Measurements from ENCODE around the gene SPEN. TPM values are rescaled to one million over a fixed set of nuclear protein-coding genes. Genes with fewer than 3 reads are reported as not detected.

Gene SPEN
- total and polyA plus RNA-seq, 7 experiments from 2014 or later: 10.1 to 92.1 (median 77.9) TPM

- H3K4me3 ChIP-seq (ENCODE audit: low read length): no peak overlapping the region
- H3K36me3 Mint-ChIP-seq: peaks cover 0 to 50% (median 19%) of the 10 kb centered on the region in 5 donors
- peaks cover 0 to 2% (median 0%) of the 10 kb centered on the region in 11 donors for H3K9me3 Mint-ChIP-seq
- intact Hi-C loops (cut with micrococcal nuclease): no loop called here
- no peaks in the 10 kb centered on the region for H3K4me1 ChIP-seq (ENCODE audit: control insufficient read depth in 2 of 2, insufficient read depth in 2 of 2, low read length in 2 of 2)
- no peak for DNase-seq
- peaks cover 0 to 97% (median 27%) of the 10 kb centered on the region in 3 experiments for H3K36me3 ChIP-seq (ENCODE audit: control insufficient read depth in 2 of 3, insufficient read depth in 3 of 3, low read length in 3 of 3)
- H3K27me3 ChIP-seq (ENCODE audit: control insufficient read depth in 2 of 2, insufficient read depth in 2 of 2, low read length in 2 of 2): no peaks in the 10 kb centered on the region
- CTCF ChIA-PET: no interaction called here
- no peak overlapping the region for H3K27ac ChIP-seq (ENCODE audit: low read depth, low read length)
- H3K27ac Mint-ChIP-seq: peak overlapping the region in 2 of 9 donors; percentile 9 to 46
- H3K9me3 ChIP-seq (ENCODE audit: control insufficient read depth in 2 of 3, low read length in 3 of 3): no peaks in the 10 kb centered on the region
- H3K4me1 Mint-ChIP-seq: peaks cover 0 to 10% (median 0%) of the 10 kb centered on the region in 7 donors
- H3K4me3 Mint-ChIP-seq: no peak overlapping the region
- POLR2A ChIA-PET: interaction anchor here (1.1 kb wide), 1 partner anchor 13 kb away, joined by 3 read pairs; no protein-coding TSS in a partner anchor
- no peak for ATAC-seq
- no peaks in the 10 kb centered on the region for H3K27me3 Mint-ChIP-seq
These were observed 91.2 kb downstream of the SPEN start for GRCh38 chr1:15938628-15939161.

GRCh38 chr1:15939181-15940109 is 91.9 kb downstream of the SPEN start:
- intact Hi-C loops (cut with micrococcal nuclease): no loop called here
- ATAC-seq (no peak), DNase-seq (peak in 1 of 9 donors; percentile 8)
- no peak overlapping the region for H3K27ac ChIP-seq (ENCODE audit: low read depth, low read length)
- H3K4me1 Mint-ChIP-seq: peaks cover 0 to 10% (median 0%) of the 10 kb centered on the region in 7 donors
- no peaks in the 10 kb centered on the region for H3K27me3 Mint-ChIP-seq
- H3K4me3 Mint-ChIP-seq: no peak overlapping the region
- no peak overlapping the region for H3K4me3 ChIP-seq (ENCODE audit: low read length)
- H3K4me1 ChIP-seq (ENCODE audit: control insufficient read depth in 2 of 2, insufficient read depth in 2 of 2, low read length in 2 of 2): no peaks in the 10 kb centered on the region
- no peaks in the 10 kb centered on the region for H3K27me3 ChIP-seq (ENCODE audit: control insufficient read depth in 2 of 2, insufficient read depth in 2 of 2, low read length in 2 of 2)
- peaks cover 0 to 97% (median 33%) of the 10 kb centered on the region in 3 experiments for H3K36me3 ChIP-seq (ENCODE audit: control insufficient read depth in 2 of 3, insufficient read depth in 3 of 3, low read length in 3 of 3)
- POLR2A ChIA-PET: no interaction called here
- CTCF ChIA-PET: no interaction called here
- H3K36me3 Mint-ChIP-seq: peaks cover 0 to 45% (median 19%) of the 10 kb centered on the region in 5 donors
- H3K27ac Mint-ChIP-seq: peak overlapping the region in 4 of 9 donors; percentile 41 to 68 (median 58)
- peaks cover 0 to 2% (median 0%) of the 10 kb centered on the region in 11 donors for H3K9me3 Mint-ChIP-seq
- H3K9me3 ChIP-seq (ENCODE audit: control insufficient read depth in 2 of 3, low read length in 3 of 3): no peaks in the 10 kb centered on the region

- POLR2A ChIA-PET: no interaction called here
- H3K4me1 Mint-ChIP-seq: peaks cover 0 to 10% (median 0%) of the 10 kb centered on the region in 7 donors
- CTCF ChIA-PET: no interaction called here
- H3K36me3 Mint-ChIP-seq: peaks cover 0 to 39% (median 11%) of the 10 kb centered on the region in 5 donors
- Histone ChIP-seq H3K4me1 (ENCODE audit: control insufficient read depth in 2 of 2, insufficient read depth in 2 of 2, low read length in 2 of 2) (no peaks in the 10 kb centered on the region), H3K4me3 (ENCODE audit: low read length) (no peak overlapping the region), H3K27me3 (ENCODE audit: control insufficient read depth in 2 of 2, insufficient read depth in 2 of 2, low read length in 2 of 2) (no peaks in the 10 kb centered on the region), H3K36me3 (ENCODE audit: control insufficient read depth in 2 of 3, insufficient read depth in 3 of 3, low read length in 3 of 3) (peaks cover 0 to 97% (median 33%) of the 10 kb centered on the region in 3 experiments), H3K27ac (ENCODE audit: low read depth, low read length) (no peak overlapping the region), H3K9me3 (ENCODE audit: control insufficient read depth in 2 of 3, low read length in 3 of 3) (no peaks in the 10 kb centered on the region)
- ATAC-seq (no peak), DNase-seq (peak in 1 of 9 donors; percentile 20)
- H3K27me3 Mint-ChIP-seq: no peaks in the 10 kb centered on the region
- intact Hi-C loops (cut with micrococcal nuclease): no loop called here
- H3K4me3 Mint-ChIP-seq: no peak overlapping the region
- H3K27ac Mint-ChIP-seq: peak overlapping the region in 2 of 9 donors; percentile 25 to 68
- no peaks in the 10 kb centered on the region for H3K9me3 Mint-ChIP-seq
These were observed 92.9 kb downstream of the SPEN start for GRCh38 chr1:15940110-15941043.

- ATAC-seq: no peak
- Mint-ChIP-seq H3K27ac (no peak overlapping the region), H3K36me3 (peaks cover 0 to 35% (median 10%) of the 10 kb centered on the region in 5 donors)
These were observed 93.7 kb downstream of the SPEN start for GRCh38 chr1:15941044-15941840.

GRCh38 chr1:15941899-15942660 is 94.6 kb downstream of the SPEN start:
- ChIA-PET POLR2A (interaction anchor here (0.6 kb wide), 1 partner anchor 131 kb away, joined by 3 read pairs; no protein-coding TSS in a partner anchor), CTCF (no interaction called here)
- no peaks in the 10 kb centered on the region for H3K27me3 Mint-ChIP-seq
- no peak for ATAC-seq
- H3K4me3 ChIP-seq (ENCODE audit: low read length): no peak overlapping the region
- H3K4me1 ChIP-seq (ENCODE audit: control insufficient read depth in 2 of 2, insufficient read depth in 2 of 2, low read length in 2 of 2): no peaks in the 10 kb centered on the region
- H3K36me3 Mint-ChIP-seq: peaks cover 0 to 39% (median 10%) of the 10 kb centered on the region in 5 donors
- peaks cover 0 to 6% (median 0%) of the 10 kb centered on the region in 7 donors for H3K4me1 Mint-ChIP-seq
- H3K4me3 Mint-ChIP-seq: no peak overlapping the region
- H3K27me3 ChIP-seq (ENCODE audit: control insufficient read depth in 2 of 2, insufficient read depth in 2 of 2, low read length in 2 of 2): no peaks in the 10 kb centered on the region
- peak overlapping the region in 1 of 9 donors; percentile 28 for H3K27ac Mint-ChIP-seq
- no peaks in the 10 kb centered on the region for H3K9me3 Mint-ChIP-seq
- H3K9me3 ChIP-seq (ENCODE audit: control insufficient read depth in 2 of 3, low read length in 3 of 3): no peaks in the 10 kb centered on the region
- DNase-seq: peak in 1 of 9 donors; percentile 19
- H3K36me3 ChIP-seq (ENCODE audit: control insufficient read depth in 2 of 3, insufficient read depth in 3 of 3, low read length in 3 of 3): peaks cover 0 to 99% (median 35%) of the 10 kb centered on the region in 3 experiments
- intact Hi-C loops (cut with micrococcal nuclease): no loop called here
- H3K27ac ChIP-seq (ENCODE audit: low read depth, low read length): no peak overlapping the region

More at GRCh38 chr1:15941044-15941840, 93.7 kb downstream of the SPEN start:
- ChIA-PET POLR2A (interaction anchor here (0.6 kb wide), 1 partner anchor 130 kb away, joined by 3 read pairs; no protein-coding TSS in a partner anchor), CTCF (no interaction called here)
- no peaks in the 10 kb centered on the region for H3K9me3 Mint-ChIP-seq
- no peak overlapping the region for H3K27ac ChIP-seq (ENCODE audit: low read depth, low read length)
- H3K27me3 Mint-ChIP-seq: no peaks in the 10 kb centered on the region
- no peaks in the 10 kb centered on the region for H3K4me1 ChIP-seq (ENCODE audit: control insufficient read depth in 2 of 2, insufficient read depth in 2 of 2, low read length in 2 of 2)
- H3K27me3 ChIP-seq (ENCODE audit: control insufficient read depth in 2 of 2, insufficient read depth in 2 of 2, low read length in 2 of 2): no peaks in the 10 kb centered on the region
- intact Hi-C loops (cut with micrococcal nuclease): no loop called here
- H3K4me1 Mint-ChIP-seq: peaks cover 0 to 8% (median 0%) of the 10 kb centered on the region in 7 donors
- H3K36me3 ChIP-seq (ENCODE audit: control insufficient read depth in 2 of 3, insufficient read depth in 3 of 3, low read length in 3 of 3): peaks cover 0 to 97% (median 33%) of the 10 kb centered on the region in 3 experiments
- H3K4me3 ChIP-seq (ENCODE audit: low read length): no peak overlapping the region
- H3K4me3 Mint-ChIP-seq: no peak overlapping the region
- no peaks in the 10 kb centered on the region for H3K9me3 ChIP-seq (ENCODE audit: control insufficient read depth in 2 of 3, low read length in 3 of 3)
- DNase-seq: peak in 1 of 9 donors; percentile 20

Measured in naive thymus-derived CD4-positive, alpha-beta T cell (primary cell).